Right renal pelvis (tissue), 4 donors: ENCODE measurements around the gene ANAPC1. TPM values are rescaled to one million over a fixed set of nuclear protein-coding genes. Genes with fewer than 3 reads are reported as not detected.
"Not testable (repeated sequence)": the region's sequence is repeated elsewhere in the genome, so short reads cannot be mapped to it uniquely, and the experiment has no call there.

ENCODE experiments used
- DNase-seq, 4 donors: peaks; one replicate each; pipeline ENCODE4 v3.0.0-alpha.2; 2013; ENCODE audit warnings: low read depth in 4 of 4, low spot score in 3 of 4, missing footprints in 1 of 4
- polyA plus RNA-seq, 4 donors: library from polyadenylated mRNA; unstranded; fragments of 120-200 nt; gene quantifications; one replicate each; pipeline ENCODE4 v1.2.1, GENCODE V29; 2013; ENCODE audit not compliant: insufficient read length in 4 of 4

ANAPC1 gene
- 10 to 100 TPM; 30.8 to 32.6 (median 31.4) TPM for polyA plus RNA-seq

- DNase-seq: peak in 2 of 4 donors; percentile 72 to 77
Measured at GRCh38 chr2:111883661-111884591, at the start of gene ANAPC1. ANAPC1 (minus strand) TSS chr2:111884193; CDS start chr2:111880825, 3,368 bp downstream.

GRCh38 chr2:111932841-111933291 is 48.9 kb upstream of the ANAPC1 start:
- no peak for DNase-seq

- DNase-seq: no peak
Measured at GRCh38 chr2:111930875-111931274, 46.9 kb upstream of the ANAPC1 start.

GRCh38 chr2:111930409-111930808 is 46.4 kb upstream of the ANAPC1 start:
- DNase-seq: no peak

GRCh38 chr2:111927723-111928122 is 43.7 kb upstream of the ANAPC1 start:
- DNase-seq: no peak

GRCh38 chr2:111924617-111925107 is 40.7 kb upstream of the ANAPC1 start:
- DNase-seq: no peak

GRCh38 chr2:111923276-111923804 is 39.3 kb upstream of the ANAPC1 start:
- no peak for DNase-seq

- no peak for DNase-seq
Measured at GRCh38 chr2:111919794-111920608, 36.0 kb upstream of the ANAPC1 start.

GRCh38 chr2:111919365-111919764 is 35.4 kb upstream of the ANAPC1 start:
- DNase-seq: no peak

- no peak for DNase-seq
Measured at GRCh38 chr2:111918383-111918806, 34.4 kb upstream of the ANAPC1 start.

- DNase-seq: no peak
Measured at GRCh38 chr2:111917106-111917505, 33.1 kb upstream of the ANAPC1 start.

GRCh38 chr2:111912547-111912946 is 28.6 kb upstream of the ANAPC1 start:
- DNase-seq: no peak

GRCh38 chr2:111911295-111911977 is 27.4 kb upstream of the ANAPC1 start:
- not testable (repeated sequence) for DNase-seq

- DNase-seq: no peak
Measured at GRCh38 chr2:111910609-111911277, 26.8 kb upstream of the ANAPC1 start.

- DNase-seq: not testable (repeated sequence)
Measured at GRCh38 chr2:111909997-111910396, 26.0 kb upstream of the ANAPC1 start.

- DNase-seq: no peak
Measured at GRCh38 chr2:111909079-111909478, 25.1 kb upstream of the ANAPC1 start.

- no peak for DNase-seq
Measured at GRCh38 chr2:111908578-111908977, 24.6 kb upstream of the ANAPC1 start.

GRCh38 chr2:111905990-111906735 is 22.2 kb upstream of the ANAPC1 start:
- DNase-seq: no peak

GRCh38 chr2:111905475-111905869 is 21.5 kb upstream of the ANAPC1 start:
- DNase-seq: not testable (repeated sequence)
